Inflammatory macrophage (primary cell): Measurements from ENCODE around the gene AGAP1.

Experiments used
- DNase-seq, 2 donors: peaks; one replicate each; pipeline ENCODE4 v3.0.0-alpha.2; 2020 to 2022

Gene AGAP1

DNA sequence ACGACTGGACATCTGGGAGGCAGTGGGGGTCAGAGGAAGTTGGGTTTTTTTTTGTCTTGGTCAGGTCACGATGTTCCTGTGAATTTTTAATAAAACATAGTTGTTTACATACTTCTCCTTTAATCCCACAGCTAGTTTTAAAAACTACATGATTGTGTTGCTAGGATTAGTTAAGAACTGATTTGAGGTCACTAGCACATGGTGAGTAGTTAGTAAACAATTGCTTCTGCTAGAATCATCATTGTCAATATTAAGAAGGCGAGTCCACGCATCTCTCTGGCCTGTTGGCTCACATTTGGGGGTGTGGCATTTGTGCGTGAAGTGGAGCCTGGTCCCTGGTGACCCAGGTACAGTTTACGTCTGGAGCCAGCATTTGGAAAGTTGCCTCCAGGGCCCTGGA is 59.4 kb downstream of the AGAP1 start:
- DNase-seq = no peak

DNA sequence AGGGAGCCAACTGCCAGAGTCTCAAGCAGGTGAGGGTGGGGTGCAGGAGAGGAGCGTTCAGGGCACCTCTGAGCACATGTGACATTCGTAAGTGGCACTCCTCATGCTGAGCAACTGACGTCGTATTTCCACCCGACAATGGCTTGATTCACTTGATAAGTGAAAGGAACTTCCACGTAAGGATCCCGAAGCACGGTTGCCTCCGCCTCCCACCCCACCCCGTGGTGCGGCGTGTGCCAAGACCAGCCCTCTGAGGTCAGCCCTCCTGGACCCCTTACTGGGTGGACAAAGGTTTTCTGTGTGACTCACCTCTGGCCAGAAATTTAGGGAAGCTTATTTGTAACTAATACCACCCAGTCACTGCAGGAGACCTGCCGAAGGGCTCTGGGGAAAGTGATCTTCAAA is 59.9 kb downstream of the AGAP1 start:
- DNase-seq = no peak

DNA sequence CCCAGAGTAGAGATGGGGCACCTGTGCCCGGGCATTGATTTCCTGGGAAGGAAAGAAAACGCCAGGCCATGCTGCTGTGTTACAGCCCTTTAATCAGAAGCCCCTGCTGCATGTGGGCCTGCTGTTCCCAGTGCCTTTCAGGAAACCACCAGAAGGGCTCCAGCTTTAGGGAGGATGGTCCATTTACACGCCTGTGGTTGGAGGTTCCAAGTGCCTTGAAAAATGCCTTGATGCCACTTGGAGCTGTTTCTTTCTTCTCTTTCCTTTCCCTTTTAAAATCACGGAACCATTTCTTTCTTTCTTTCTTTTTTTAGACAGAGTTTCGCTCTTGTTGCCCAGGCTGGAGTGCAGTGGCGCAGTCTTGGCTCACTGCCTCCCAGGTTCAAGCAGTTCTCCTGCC is 60.5 kb downstream of the AGAP1 start:
- no peak for DNase-seq

DNA sequence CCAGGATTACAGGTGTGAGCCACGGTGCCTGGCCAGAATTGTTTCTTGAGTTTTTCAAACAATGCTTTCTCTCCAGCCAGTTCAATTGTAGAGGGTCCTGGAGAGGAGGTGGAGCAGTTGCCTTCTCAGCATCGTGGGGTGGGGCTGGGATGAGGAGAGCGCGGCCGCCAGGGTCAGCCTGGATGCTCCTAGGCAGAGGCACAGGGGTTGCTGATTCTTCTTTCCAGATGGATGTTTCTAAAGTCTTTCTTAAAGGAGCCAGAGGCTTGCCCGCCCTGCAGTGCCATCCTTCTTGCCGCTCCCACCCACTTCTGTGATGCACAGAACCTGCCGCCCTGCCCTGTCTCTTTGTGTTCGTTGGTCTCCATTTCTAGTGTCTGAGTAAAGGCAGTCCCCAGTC is 61.1 kb downstream of the AGAP1 start:
- no peak for DNase-seq

DNA sequence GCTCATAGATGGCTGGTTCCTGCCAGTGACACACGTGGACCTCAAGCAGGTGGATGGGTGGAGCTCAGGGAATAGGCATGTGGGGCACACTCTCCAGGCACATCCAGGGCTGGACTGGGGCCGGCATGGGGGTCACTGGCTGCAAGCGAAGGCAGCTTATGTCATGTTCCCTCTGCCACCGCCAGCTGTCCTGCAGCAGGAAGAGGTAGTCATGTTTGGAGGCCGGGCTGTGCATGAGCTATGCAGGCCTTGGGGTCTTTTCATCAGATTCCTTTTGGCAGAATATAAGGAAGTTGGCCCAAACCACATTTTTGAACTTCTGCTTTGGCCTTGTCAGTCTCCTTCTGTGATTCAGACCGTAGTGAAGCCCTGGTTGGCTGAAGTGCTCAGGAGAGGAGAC is 61.5 kb downstream of the AGAP1 start:
- DNase-seq = peak; percentile 19 to 36

DNA sequence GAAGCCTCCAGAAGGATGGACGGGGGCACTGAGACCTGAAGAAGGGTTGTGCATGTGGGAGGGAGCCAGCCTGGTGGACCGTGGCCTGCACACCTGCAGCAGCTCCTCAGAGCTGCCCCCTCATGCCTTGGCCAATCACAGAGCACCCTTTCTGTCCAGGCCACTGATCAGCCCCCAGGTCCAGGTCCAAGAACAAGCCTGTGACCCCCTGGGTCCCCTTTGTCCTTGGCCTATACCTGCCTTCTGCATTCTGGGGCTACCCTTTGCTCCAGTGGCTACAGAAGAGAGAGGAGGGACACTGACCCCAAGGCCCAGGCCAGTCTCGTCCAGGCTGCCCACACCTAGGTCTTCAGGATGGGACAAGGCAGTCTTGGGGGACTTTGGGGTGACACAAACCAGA is 62.2 kb downstream of the AGAP1 start:
- no peak for DNase-seq

DNA sequence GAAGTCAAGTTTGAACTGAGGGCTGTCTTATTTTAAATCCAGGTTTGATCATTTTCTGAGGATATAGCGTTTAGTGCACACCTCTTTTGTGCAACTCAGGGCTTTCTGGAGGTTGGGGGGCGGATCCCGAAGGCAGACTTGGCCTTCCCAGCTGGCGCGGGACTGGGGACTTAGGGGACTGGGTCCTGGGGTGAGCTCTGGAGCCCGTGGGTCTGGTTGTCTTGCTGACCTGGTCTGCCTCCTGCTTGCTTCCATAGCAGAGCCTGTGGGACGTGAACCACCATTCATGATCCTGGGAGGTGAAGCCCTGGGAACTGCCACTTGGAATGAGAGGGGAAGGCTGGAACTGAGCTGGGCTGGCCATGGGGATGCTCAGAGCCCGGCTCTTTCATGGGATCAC is 63.1 kb downstream of the AGAP1 start:
- DNase-seq = no peak

DNA sequence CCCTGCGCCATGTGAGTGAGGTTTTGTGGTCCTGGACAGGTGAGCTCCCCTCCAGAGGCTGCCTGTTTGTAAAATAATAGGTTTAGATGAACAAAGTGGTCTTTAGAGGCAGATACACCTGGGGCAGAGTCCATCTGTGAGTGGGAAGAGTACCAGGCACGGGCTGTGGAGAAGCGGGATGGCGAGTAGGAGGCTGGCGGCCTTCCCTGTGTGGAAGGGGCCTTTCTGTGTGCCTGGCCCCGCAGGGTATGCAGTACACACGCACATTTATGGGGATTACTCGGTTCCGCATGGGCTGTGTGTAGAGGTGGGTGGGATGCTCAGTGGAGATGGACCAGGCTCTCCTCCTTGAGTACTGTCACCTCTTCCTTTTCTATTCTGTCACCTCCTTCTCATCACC is 64.1 kb downstream of the AGAP1 start:
- DNase-seq = no peak

DNA sequence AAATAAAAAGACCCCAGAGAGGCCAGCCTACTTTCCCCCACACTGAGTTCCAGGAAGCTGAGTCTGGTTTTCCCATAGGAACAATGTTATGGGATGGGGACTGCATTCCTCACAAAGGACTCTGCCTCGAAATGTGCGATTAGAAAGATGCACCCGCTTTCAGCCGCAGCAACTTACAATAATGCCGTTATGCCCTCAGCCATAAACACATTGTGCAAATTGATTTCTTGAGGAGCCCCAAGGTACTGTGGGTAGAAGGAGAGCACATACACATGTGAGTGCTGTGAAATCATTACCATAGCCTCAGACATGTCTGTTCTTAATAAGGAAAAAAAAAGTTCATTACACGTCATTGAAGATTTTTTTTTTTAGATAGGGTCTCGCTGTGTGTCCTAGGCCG is 64.7 kb downstream of the AGAP1 start:
- no peak for DNase-seq

DNA sequence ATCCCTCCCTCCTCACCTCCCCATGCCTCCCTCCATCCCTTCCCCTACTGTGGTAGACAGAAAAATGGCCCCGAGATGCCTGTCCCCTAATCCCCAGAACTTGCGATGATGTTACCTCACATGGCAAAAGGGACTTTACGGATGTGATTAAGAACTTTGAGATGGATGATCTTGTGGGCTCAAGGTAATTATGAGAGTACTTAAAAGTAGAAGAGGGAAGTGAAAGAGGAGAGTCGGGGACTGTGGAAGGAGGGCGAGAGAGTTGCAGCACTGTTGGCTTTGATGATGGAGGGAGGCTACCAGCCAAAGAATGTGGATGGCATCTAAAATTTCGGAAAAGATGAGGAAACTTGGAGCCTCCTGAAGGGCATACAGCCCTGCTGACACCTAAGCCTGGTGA is 66.5 kb downstream of the AGAP1 start:
- no peak for DNase-seq

DNA sequence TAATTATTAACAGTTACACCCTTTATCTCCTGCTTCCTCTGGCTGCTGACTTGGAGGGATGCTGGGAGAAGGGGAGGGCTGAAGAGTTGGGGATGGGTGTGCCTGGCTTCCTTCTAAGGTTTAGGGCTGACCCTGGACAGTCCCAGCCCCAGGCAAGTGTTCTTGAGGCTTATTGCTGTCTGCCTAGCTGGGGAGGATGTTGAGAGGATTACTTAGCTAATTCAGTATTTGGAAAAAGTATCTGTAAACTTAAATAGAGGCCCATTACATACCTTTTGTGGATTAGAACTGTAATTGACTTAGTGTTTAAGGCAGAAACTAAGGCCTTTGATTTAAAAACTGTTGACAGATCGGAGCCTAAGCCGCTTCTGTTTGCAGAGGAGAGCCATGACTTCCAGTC is 67.6 kb downstream of the AGAP1 start:
- no peak for DNase-seq

DNA sequence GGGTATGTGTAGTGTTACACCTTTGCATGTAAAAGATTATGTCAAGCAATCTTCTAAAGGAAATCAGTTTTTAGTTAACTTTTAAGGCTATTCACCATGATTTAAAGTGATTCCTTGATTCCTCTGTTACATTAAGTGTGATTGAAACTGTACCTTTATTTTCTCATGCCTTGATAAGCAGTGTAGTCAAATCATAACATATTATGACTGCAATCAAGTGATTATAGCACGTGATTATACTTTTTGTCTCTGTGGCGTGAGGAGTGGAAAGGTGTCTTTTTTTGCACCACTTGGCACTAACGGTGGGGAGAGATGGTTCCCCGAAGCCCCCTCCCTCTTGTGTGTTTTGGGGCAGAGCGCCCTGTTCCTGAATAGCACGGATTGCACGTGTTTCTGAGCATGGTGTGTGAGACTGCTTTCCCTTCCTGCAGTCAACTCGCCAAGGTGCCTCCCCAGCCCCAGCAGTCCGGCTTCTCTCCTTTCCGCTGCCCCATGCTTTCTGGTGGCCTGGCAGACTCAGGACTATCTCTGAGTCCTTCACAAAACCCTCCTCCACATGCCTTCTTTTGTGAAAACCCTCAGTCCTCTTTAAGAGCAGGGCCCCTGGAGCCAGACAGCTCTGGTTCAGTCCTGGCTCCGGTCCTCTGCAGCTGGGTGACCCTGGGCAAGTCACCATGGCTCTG is 68.4 kb downstream of the AGAP1 start:
- no peak for DNase-seq

DNA sequence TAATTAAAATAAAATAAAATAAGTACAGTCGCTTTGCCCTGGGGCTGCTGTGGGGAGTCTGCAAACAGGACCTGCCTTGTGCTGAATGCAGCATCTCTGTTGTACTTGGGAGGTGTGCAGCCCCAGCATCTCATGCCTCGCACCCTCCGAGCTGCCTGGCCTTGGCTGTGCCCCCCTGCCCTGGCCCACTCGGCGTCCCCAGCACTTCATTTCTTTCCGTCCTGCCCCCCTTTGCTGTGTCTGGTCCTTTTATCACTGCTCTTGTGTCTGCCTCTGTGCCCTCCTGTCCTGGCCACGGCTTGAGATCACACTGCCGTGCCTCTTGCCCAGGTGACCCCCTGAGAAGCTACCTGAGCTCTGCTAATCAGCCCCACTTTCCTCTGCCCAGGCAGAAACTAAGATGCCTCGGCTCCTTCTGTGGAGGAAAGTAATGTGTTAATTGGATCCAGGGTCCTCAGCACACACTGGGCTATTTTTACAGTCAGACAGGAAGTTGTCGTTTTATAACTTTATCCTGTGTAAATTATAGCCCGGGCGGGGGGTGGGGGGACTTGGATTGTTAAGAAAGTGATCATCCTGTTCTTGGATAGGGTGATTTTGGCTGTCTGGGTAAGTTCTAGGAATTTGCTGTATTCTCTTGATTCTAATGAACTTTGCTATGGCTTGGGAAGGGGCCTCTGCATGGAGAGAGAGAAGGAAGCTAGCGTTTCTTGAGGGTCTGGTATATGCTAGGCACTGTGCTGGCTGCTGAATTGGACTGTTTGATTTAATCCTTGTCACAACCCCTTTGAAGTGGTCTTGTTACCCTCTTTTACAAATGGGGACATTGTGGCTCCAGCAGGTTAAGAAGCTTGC is 69.4 kb downstream of the AGAP1 start:
- DNase-seq = no peak

DNA sequence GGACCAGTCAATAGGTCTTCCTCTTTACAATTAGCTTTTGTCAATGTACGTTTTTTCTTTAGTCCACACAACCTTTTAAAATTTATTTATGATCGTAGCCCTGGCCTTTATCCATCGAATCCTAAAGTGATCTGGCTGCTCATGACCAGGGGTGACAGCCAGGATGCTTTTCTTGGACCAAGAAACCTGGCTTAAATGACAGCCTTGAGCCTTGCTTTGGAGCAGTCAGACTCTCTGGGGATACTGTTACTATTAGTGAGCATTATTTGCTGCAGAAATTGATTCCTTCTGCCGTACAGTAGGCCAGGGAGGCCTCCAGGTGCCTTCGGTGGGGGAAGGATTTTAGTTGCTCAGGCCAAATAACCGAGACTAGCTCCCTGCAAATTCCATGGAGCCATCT is 70.2 kb downstream of the AGAP1 start:
- no peak for DNase-seq

DNA sequence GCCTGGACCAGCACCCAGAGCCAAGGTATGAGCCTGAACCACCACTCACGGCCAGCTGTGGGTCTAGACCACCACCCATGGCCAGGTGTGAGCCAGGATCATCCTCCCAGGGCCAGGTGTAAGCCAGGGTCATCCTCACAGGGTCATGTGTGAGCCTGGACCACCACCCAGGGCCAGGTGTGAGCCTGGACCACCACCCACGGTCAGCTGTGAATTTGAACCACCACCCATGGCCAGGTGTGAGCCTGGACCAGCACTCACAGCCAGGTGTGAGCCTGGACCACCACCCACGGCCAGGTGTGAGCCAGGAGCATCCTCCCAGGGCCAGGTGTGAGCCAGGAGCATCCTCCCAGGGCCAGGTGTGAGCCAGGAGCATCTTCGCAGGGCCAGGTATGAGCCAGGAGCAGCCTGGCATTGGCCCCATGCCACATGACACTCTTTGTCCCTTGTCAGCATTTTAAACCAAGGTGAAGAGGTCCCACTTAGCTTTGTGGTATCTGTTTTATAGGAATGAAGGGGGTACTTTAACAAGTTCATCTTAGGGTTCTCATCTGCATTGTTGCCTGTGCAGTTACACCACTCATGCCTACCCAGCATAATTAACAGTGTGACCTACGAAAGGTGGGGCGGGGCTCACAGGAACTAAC is 71.2 kb downstream of the AGAP1 start:
- DNase-seq = no peak

DNA sequence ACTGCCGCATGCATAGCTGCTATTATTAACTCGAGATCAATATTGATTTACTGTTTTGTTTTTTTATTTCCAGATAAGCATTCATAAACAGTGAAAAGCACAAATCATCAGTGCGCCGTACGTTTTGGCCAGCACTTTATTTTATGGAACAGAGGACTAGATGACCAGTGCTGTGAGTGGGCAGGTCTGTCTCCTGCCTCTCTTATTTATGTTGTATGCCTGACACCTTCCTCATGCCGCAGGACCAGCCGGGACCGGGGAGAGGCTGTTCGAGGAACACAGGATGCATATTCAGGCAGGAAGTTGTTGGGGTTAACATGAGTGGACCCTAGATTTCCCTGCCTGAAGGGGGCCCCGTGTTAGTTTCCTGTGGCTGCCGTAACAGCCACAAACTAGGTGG is 72.6 kb downstream of the AGAP1 start:
- no peak for DNase-seq

DNA sequence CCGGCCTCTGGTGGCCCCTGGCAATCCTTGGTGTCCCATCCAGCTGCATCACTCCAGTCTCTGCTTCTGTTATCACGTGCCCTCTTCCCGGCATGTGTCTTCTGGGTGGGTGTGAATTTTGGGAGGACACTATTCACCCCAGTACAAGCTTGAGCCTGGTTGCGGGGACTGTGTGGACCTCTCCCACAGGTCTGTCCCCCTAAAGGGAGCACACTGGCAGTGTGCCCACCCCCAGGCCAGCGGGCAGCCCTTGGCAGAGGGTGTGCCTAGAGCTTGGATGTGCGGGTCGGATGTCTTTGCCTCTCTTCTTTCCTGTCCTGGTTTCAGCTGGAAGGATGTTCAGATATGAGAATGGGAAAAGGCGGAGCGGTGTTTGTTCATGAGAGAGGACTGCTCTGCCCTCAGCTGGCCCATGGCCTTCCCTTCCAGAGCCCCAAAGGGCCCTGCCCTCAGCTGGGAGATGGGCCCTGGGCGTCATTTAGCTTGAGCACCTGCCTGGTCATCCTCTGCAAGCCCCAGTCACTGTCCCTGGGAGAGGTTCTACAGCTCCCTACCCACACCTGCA is 73.2 kb downstream of the AGAP1 start:
- no peak for DNase-seq

DNA sequence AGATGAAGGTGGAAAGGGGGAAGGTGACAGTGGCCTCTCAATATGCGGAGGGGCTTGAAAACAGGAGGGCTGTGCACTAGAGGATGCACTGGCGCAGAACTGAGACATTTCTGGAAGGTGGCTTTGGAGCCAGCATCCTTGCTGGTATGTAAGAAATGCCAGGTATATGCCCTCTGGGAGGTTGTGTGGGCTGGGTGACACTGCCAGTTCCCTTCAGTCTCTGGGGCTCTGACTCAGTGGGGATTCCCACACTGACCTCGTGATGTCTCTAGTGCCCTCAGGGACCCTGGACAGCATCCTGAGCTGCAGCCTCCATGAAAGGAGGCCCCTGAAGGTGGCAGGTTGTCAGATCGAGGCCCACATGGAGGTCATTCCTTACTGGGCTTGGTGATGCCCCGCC is 74.0 kb downstream of the AGAP1 start:
- no peak for DNase-seq

DNA sequence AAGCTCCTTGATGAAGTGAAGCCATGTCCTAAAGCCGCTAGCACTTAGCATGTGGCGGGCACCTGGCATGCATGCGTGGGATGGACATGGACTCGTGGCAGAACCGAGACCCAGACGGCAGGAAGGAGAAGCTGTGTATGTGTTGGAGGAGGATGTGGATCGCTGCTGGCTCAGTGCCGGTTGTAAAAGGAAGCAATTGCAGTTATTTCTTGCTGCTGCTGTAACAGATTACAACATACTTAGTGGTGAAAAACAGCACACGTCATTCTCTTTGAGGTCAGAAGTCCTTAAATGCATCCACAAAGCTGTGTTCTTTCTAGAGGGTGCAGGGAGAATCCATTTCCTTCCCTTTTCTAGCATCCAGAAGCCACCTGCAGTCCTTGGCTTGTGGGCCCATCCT is 74.6 kb downstream of the AGAP1 start:
- DNase-seq = peak; percentile 1 to 3

DNA sequence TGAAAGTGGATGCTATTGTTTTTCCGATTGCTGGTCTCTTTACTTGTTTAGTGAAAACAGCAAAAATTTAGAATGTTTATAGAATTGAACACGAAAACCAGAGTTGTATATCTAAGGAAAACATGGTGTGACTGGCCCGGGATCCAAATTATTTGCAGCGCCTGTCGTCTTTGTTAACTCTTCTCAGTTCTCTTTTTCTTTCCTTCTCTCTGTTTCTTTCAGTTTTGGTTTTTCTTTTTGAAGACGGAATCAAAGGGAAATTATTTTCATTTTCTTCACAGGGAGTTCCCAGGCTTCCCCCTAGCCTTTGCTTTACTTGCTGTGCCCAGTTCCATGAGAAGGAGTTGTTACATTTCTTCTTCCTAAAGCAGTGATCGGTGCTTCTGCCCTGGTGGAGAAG is 76.0 kb downstream of the AGAP1 start:
- no peak for DNase-seq

DNA sequence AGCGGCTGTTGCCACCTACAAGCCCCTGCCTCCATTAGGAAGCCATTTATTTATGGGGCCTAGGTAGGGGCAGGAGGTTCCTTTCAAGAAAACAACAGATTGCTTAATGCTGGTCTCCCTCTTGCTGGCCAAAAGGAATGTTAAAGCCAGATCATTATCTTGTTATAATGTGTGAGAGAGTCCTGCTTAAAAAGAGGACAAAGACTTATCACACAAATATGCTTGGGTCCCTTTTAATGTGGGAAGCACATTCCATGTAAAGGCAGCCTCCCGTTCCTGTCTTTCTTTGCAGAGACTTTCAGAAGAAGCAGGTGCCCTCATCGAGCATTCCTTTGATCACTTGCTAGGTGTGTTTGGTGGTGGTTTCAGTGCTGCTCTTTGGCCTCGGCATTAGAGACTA is 76.4 kb downstream of the AGAP1 start:
- no peak for DNase-seq

DNA sequence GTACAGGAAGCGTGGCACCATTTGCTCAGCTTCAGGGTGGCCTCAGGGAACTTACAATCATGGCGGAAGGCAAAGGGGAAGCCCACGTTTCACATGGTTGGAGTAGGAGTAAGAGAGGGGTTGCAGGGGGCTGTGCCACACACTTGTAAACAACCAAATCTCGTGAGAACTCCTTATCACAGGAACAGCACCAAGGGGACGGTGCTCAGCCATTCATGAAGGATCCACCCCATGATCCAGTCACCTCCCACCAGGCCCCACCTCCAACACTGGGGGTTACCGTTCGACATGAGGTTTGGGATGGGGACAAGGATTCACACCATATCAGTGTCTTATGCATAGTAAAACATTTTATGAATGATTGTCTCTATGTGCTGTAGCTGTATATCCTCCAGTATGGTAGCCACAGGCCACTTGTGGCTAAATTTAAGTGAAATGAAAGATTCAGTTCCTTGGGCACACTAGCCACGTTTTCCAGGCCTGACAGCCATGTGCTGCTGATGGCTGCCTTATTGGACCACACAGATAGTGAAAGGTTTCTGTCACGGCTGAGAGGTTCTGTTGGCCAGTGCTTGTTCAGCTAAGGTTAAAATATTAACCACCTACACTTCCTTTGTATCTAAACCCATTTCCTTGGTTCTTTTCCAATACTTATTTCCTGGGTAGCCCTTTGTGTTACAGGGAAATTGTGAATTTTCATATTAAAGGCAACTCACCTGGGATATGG is 77.3 kb downstream of the AGAP1 start:
- DNase-seq = no peak

DNA sequence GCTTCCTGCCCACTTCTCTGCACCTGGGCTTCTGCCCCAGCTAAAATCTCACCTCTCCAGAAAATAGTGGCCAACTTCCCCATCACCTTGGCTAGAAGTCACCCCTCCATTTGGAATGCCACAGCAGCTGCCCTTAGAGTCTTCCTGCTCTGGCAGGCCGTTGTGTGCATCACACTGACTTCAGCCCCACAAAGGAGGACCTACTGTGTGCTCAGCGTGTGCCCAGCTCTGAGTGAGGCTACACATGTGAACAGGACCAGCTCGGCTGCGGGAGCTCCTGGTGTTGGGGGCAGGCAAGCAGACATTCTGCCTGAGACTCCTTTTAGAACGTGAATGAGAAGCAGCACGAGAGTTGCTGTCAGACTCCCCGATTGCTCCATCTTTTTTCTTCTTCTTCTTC is 78.7 kb downstream of the AGAP1 start:
- no peak for DNase-seq
